NCI-H2196 (cell line): ENCODE data around the gene SHTN1.

Source experiments
- DNase-seq: peaks from one replicate; lab custom pipeline; 2025; ENCODE audit not compliant: unreplicated experiment; lab: John Stamatoyannopoulos, UW

Gene SHTN1

DNA sequence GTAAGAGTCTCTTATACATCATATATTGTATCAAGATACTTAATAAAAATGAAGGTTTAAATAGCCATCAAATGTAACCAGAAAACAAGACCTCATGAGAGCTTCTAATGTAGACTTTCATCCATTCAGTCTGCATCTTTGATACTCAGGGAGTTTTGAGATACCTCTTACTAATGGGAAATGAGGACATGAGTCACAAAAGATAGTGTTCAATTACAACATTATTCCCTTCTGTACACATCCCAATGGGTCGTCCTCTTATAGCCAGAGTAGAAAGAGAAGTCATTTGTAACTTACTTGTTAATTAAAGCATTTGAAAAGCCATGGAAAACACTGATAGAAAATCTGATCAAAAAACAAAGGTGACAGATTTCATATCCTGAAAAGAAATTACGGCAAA is 19.4 kb downstream of the SHTN1 start:
- no peak for DNase-seq

DNA sequence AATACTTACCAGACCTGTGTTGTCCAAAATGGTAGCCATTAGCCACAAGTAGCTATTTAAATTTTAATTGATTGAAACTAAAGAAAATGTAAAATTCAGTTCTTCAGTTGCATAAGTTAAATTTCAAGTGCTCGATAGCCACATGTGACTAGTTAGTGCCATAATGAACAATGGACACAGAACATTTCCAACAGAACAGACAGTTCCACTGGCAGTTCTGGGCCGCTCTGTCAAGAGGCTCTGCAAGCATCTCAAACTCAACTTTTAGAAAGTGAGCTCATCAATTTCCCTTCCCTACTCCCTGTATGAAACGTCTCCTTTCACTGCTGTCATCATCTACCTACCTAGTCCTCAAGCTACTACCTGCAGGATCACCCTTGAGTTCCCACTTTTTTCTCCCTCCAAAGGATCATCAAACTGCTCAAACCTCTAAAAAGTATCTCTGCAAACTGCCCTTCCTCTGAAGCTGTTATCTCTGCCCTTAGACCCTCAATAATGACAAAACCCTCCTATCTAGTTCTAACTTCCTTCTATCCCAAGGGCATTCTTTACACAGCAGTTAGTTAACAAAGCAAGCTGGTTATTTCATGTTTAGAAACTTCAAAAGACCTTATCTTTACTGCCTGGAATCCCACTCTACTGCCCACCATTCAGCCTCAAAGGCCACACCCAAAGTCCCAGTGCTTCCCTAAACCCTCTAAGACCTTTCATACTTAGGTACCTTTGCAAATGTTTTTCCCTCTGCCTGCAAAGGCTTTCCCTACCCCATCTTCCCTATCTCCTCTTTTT is 20.6 kb downstream of the SHTN1 start:
- DNase-seq: no peak

DNA sequence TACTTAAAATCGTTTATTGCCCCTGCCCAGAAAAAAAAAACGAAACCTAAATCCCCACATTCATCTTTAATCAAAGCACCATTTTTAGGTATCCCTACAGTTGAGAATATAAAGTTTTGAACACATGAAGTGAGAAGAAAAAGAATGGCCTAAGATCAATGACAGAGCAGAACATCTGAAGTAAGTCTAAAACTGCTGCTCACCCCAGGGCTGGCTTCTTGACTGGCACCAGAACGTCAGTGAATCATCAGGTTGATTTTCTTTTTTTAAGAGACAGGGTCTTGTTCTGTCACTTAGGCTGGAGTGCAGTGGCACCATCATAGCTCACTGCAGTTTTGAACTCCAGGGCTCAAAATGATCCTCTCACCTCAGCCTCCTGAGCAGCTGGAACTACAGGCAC is 24.9 kb downstream of the SHTN1 start:
- DNase-seq: no peak

DNA sequence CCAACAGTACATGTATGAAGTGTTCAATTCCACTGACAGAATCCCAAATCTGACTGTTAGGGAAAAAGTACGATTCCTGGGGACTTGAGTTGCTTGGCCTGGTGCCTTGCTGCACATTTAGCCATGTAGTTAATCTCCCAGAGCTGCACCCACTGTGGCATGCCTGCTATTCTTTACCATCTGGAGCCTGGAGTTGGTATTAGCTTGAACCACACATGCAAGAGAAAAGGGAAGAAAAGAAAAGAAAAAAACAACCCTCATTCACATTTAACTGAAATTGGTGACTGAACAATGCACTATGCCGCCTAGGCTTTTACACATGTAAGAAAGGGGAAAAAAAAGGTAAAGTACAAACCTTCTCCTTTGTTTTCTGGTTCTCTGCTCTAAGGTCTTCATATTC is 26.1 kb downstream of the SHTN1 start:
- no peak for DNase-seq

DNA sequence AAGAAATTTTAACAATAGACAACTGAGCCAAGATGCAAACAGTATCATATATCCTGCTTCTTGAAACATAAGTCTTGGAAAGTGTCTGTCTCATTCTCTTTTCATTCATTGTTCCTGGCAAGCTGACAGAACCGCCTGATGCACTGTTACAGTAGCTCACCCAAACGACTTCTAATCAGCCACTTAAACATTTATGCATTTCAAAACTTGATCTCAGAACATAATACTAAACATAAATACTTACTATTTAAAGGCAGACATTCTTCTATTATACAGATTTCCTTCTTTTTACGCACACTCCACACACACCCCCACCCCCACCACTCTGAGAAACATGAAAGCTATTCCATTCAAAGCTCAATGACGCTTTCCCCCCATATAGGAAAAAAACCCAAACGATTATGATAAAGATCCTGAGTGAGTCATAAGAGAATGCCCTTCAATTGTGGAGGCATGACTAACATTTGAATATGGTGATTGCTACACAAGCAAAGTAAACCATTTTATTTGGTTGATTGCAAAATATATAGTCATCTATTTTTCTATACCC is 30.5 kb downstream of the SHTN1 start:
- peak; percentile 18 for DNase-seq

DNA sequence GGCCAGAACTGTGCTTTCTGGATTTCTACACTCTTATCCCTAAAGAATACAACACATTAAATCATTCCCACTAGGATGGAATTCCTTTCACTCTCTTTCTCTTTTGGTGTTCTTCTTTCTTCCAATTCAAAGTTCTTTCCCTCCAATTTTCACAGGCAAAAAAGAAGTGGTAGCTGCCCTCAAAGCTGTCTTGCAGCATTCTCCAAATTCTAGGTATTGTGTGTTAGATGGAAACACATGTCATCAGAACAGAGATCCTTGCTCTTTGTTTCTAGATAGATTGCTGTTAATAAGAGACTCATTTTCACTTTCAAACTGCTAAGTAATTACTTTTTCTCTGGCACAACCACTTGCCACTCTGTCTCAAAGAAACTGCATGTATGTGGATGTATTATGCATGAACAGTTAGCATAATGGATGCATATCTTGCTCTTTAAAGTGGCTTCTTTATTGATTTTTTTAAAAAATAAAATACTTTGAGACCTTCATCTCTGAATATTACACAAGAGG is 31.0 kb downstream of the SHTN1 start:
- no peak for DNase-seq

DNA sequence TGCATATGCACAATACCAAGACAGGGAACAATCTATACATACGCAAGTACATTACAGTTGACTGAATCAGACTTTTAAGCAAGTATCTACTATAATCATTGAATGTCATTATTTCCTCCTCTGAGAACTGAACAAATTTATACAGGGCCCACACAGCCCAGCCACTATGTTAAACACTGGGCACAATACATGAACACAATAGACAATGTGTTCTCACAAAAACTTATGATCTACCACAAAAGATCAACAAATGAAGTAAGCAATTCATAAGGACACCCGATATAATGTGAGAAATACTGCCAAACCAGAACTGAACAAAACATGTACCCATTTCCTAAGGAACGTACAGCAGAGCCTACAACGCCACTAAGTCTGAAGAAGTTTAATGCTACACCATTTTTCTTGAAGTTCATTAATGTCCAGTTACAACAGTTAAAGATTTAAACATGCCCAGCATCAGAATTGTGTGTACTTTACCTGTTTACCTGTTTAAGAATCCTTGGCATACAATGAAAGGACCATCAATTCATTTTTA is 31.5 kb downstream of the SHTN1 start:
- DNase-seq: no peak

DNA sequence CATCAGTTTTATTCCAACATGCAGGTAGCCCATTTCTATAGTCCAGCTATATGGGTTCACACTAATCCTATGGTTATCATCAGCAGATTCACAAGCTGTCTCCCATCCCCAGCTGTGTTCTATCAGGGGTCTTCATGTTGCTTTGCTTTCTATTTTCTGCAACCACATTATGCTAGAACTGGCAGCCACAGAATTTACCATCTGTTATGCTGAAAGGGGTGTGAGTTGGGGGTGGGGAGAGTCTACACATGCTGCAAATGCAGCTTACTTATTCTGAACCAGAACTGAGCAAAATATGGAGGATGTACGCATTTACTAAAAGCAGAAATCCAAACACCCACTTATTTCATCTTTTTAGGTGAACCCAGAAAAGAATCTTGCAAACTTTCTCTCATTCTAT is 32.9 kb downstream of the SHTN1 start:
- no peak for DNase-seq

DNA sequence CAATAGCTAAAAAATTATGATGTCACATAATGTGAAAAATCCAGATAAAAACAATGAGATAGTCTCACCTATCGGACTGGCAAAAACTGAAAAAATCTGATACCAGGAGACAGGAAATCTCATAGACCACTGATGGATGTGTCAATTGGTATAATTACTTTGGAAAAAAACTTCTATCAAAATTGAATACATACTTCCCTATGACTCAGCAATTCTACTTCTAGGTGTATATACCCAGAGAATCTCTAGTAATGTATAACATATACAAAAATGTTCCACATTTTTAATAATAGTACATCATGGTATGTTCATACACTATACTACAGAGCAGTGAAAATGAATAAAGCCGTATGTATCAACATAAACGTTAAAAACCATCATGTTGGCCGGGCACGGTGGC is 34.9 kb downstream of the SHTN1 start:
- no peak for DNase-seq

DNA sequence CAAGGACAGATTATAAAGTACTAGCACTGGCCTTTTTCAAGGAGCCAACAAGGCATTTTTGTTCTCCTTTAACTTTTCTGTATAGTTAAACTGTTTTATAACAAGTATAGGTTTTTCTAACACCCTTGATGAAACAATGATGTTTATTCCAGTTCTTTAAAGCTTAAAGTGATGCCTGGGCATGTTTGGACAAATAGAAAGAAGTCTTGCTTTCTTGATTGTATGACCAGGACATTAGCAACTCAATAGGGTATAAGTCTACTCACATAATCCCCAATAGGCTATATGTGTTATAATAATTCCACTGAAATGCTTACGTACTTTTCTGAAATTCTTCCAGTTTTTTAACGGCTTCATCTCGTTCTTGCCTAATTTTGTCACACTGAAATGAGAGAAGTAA is 36.7 kb downstream of the SHTN1 start:
- DNase-seq: no peak

DNA sequence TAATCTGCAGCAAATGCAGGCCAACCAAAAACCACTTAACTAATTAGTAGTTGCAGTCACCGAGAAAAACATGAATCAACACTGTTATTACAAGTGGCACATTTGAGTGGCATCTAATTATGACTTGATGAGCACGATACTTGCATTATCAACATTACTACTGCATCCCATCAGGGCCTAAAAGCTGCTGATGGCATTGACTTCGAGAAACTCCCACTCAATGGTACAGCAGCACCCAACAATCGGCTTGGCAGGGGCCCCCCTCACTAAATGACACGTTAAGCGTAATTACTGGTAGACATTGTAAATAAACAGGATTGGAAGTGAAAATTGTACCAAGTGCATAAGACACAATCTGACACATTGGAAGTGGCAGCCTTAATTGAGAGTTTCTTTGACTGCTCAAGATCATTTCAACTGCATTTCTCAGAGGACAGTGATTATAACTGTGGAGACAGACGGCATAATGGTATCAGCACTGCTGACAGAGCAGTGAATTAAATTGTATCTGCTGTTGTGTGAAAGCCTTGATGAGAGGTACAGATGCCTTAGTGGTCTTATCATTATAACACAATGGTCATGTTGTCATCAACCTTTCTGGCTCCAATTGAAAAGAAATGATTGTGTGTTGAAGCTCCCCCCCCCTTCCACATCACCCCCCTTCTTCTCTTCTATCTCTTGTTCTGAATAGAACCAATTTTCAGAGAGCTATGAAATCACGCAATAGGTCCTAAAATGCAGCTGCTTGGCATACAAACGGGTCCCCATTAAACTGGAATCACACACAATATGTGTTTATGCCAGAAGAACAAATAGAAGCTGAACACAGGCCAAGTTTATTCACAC is 43.4 kb downstream of the SHTN1 start:
- DNase-seq: peak; percentile 12

DNA sequence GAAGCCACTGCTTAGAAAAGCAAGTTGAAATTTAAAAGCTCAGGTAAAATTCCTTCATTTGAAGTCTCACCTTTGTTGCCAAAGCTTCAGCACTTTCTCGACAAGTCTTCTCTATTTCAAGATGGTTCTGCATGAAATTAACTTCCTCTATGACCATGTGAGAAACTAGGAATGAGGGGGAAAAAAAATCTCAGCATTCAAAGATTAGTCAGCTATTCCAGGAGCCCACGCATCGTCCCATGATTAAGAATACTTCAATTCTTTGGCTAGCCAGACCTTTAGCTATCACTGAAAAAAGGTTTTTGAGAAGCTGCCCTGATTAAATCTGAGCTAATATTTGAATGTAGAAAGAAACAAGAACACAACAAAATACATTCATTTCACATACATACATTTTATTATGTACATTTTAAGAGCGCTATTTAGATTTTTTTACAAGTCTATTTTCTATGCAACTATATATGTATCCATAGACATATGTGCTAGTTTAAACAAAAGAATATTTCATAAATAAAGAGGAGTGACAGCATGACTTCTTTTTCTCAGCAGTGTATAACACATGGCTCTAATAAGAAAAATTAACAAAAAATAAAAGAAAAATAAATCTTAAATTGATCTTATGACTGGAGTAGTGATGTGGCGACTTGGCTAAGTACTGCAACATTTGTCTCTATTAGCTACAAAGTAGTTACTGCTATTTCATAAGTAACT is 44.8 kb downstream of the SHTN1 start:
- no peak for DNase-seq

DNA sequence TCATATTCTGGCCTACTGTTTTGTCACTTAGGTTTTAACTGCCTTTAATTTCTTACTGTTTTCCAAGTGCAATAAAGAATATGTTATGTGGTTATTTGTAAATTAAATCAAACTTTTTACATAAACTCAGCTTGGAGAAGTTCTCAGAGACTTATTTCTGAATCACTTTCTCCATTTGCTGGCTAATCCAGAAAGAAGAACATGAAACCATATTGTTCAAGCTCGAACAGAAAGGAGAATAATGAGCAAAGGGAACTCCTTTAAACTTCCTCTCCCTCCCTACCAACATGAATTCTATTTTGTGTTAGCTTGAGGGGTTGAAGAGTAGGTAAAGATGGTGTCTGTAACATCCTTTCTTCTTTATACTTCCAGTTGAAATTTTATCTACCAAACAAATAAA is 52.3 kb downstream of the SHTN1 start:
- DNase-seq: no peak

DNA sequence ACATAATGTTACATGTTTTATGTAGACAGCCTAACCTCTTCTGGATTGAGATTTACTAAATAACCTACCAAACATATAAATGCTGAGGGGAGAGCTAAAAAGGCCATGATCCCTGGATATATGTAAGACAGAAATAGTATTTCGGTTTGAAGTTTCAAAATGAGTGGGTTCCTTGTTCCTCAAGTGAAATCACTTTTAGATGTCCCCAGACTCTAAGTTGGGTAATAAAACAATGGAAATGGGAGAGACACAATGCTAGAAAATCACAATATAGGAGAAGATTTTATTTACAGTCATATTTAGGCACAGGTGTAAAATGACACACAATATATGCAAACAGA is 56.5 kb downstream of the SHTN1 start:
- no peak for DNase-seq

DNA sequence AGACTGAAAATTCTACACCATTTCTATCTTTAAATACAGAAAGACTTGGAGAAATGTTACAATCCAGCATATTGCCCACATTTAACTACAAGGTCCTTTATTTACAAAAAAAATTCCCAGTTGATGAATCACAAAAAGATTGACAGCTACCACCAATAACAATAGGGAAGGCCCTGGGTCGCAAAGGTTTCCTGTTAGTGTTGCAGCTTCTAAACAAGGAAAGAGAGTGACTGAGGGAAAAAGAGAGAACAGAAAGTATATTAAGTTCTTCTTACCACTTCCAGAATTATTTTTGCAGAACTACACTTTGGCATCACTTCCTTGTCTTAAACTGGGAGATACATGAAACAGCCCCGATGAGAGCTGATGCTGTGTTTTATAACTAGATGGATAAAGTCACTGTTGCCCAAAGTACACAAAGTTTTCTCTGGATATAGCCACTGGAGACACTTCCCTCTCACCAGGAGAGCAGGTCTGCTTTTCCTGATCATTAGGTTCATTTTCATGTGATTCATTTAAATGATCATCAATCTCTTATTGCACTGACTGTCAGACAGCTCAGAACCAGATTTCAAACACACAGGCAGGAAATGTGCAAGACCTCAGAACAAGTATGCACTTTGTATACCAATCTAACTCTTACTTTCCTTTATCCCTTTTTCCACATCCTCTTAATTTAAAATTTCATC is 57.0 kb downstream of the SHTN1 start:
- no peak for DNase-seq

DNA sequence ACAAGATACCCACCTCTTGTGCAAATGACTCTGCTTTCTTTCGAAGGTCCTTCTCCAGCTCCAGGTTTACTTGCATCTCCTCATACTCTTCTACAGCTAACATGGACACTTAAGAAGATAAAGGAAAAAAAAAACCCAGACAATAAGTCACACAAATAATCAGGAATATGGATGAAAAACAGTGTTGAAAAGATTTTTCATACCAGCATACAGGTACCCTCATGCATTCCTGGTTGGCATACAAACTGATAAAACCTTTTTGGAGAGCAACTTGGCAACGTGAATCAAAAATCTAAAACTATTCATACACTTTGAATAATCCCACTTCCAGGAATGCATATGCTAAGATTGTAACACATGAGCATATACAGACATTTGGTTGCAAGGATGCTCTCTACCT is 60.1 kb downstream of the SHTN1 start:
- no peak for DNase-seq

DNA sequence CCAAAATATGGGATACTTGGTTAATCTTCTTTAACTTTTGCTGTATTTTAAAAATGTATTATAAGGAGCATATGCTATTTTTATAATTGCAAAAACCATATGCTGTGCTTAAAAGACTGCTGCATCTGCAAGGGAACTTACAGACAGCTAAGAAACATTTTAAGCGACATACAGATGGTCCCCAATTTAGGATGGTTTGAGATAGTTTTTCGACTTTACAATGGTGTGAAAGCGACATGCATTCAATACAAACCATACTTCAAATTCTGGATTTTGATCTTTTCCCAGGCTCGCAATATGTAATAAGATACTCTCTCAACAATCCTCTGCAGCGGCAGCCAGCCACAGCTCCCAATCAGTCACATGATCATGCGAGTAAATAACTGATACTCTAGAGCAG is 73.2 kb downstream of the SHTN1 start:
- no peak for DNase-seq

DNA sequence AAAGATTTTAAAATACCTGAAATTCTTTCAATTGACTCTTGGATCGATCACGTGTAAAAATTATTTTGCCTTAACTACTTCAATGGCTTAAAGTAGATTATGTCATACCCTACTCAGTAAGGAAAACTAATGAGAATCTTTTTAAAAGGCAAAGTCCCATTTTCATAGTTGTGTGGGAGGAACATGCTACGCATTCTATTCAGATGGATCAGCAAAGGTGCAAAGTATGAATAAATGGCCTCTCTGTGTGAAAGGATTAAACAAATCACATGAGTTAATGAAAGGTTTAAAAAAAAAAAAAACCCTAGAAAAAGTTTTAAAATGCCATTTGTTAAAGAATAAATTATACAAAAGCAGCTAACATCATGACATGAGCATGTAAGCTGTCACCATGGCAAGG is 78.6 kb downstream of the SHTN1 start:
- no peak for DNase-seq

DNA sequence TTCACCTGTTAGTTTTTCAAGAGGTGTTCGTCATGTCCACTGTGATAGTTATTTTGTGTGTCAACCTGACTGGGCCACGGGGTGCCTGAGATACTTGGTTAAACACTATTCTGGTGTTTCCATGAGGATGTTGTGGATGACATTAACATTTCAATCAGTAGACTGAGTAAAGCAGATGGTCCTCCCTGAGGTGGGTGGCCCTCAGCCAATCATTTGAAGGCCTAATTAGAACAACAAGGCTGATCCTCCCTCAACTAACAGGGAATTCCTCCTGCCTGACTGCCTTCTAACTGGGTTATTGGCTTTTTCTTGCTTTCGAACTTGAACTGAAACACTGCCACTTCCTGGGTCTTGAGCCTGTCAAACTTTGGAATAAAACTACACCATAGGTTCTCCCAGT is 79.9 kb downstream of the SHTN1 start:
- no peak for DNase-seq

DNA sequence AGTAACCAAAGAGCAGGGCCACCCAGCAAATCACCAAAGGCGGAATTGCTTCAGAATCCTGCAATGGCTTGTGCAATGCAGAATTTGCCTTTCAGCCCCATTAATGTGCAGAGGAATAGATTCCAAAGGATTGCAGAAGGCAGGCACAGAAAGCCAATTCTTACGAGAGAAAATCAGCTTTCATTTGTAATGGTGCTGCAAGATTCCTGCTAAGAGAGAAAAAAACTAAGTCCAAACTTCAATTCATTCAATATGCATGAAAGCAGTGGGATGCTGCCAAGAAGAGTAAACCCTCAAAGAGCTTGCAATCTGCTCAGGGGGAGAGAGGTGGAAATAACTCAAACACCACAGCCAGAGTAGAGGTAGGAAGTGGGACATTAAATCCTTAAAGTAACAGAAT is 85.3 kb downstream of the SHTN1 start:
- DNase-seq: no peak

DNA sequence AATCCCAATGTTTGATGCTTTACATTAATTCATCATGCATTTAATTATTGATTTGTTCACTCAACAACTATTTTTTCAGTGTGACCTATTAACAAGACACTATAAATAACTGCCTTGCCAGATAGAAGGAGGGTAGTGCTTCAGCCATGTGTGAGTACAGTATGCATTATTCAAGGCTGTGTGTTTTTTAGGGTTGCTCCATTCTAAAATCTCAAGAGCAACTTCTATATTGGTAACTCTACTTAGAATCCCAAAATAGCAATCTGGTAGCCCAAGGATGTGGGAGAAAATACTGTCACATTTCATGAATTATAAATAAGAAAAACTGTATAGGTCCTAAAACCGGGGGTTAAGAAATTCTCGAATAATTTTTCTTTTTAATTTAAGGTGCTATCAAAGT is 85.8 kb downstream of the SHTN1 start:
- no peak for DNase-seq
